Fibroblast of skin of left biceps (primary cell): ENCODE measurements around the gene XYLB.

Experiments
- DNase-seq, 2 experiments: peaks; one replicate each; pipeline ENCODE4 v3.0.0-alpha.2; 2013; ENCODE audit warnings: low read depth in 2 of 2

The XYLB gene

DNA sequence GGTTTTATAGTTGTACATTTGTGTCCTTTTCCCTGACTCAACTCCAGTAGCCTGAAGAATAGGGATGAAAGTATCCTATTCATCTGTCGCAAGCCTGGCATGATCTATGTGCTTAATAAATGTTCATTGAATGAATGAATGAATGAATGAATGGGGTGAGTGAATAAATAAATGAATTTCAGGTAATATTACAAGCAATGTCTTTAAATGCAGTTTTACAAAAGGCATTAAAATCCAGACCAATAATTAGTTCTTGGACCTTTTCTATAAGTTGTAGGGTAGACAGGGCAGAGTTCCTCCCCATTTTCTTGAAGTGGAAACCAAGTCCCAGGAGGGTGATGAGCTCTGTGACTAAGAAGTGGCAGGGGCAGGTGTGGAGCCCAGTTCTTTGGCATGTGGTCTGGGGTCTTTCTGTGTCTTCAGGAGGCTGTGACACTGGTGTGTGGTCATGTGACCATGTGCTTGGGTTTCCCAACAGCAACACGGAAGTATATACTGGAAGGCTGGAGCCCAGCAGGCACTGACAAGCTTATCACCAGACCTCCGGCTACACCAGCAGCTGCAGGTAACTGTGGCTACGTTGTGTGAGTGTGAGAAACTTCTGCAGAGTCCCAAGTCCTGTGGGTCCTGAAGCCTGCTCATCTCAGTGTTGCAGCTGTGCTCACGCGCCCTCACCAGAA lies 18.3 kb downstream of the XYLB start:
- DNase-seq, result no peak

- DNase-seq, result no peak
Measured at GRCh38 chr3:38365469-38366062, 19.0 kb downstream of the XYLB start.

DNA sequence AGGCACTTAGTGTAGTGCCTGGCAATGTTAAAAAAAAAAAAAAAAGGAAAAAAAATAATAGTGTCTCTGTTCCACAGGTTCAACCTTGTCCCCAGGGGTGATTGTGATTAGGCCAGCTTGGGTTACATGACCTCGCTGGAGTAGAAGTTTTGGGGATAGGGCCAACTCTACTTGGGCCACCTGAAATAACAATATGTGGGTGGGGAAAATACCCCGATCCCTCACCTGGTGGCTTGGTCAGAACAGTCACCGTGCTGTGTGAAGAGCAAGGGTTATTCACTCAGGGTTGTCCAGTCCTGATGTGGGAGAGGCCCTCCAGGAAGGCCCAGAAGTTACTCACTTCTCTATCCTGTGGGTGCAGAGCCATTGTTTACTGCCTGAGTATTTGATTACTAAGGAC lies 19.5 kb downstream of the XYLB start:
- DNase-seq, result no peak

- no peak for DNase-seq
Measured at GRCh38 chr3:38367779-38368178, 21.2 kb downstream of the XYLB start.

- no peak for DNase-seq
Measured at GRCh38 chr3:38368238-38368637, 21.7 kb downstream of the XYLB start.

DNA sequence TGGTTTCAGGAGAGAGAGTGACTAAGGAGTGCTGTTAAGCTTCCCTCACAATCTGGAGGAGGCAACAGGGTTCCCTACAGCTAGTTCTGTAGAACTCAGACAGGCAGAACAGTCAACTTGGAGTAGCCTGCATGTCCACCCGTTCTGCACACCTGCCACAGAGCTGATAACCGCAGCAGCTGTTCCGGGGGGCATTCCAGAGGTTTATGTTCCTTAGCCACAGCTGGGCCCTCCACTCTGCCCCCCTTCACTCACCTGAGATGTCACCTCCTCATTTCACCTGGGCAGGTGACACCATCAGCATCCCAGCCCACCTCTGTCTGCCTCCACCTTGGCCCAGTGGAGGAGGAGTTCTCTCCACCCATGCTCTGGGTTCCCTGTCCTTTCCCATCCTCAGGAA lies 22.6 kb downstream of the XYLB start:
- DNase-seq, result no peak

GRCh38 chr3:38370149-38370548 lies 23.6 kb downstream of the XYLB start:
- no peak for DNase-seq

DNA sequence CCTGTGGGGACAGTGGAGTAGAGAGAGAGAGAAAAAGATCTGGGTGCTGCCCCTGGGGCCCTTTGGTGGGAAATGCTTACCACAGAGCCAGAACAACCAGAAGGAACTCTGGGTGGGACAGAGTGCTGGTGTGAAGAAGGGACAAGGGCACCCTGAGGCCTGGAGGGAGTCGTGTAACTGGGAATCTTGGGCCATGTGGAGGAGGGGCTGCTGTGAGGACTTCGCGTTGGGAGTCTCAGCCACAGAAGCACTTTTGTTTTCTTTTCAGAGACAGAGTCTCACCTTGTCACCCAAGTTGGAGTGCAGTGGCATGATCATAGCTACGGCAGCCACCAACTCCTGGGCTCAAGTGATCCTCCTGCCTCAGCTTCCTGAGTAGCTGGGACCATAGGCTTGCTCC lies 24.3 kb downstream of the XYLB start:
- no peak for DNase-seq

GRCh38 chr3:38371541-38372213 lies 25.1 kb downstream of the XYLB start:
- DNase-seq, result no peak

DNA sequence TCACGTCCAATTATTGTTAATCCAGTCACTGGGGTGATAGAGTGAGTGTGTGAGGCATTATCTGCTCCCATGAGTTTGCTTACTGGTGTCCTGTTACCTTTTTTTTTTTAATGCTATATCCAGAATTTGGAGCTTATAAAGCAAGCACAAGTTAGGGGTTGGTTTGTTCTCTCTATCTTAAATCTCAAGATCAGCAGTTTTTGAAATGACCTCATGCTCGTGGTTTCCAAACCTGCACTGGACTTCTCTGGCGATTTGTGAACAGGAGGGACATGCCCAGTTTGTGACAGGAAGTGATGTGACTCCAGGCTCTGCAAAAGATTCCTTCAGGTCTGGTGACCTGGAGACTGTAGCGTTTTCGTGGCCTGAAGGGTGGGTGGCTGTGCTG lies 25.6 kb downstream of the XYLB start:
- DNase-seq, result no peak

DNA sequence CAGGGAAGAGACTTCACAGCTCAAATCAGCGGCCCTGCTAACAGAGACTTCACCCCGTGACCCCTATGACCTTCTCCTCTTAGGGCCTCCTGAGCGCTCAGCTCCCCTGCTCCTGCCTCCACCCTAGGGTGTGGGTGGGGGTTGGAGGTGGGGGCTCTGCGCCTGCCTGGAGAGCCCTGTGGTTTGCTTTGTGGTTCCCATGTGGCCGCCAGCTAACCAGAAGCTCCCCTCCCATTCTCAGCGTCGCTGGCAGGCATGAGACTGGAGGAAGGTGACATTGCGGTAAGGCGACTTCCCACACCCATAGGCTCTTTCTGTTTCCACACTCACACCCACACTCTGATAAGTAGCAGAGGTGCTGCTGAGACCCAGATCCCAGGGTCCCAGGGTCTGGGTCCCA lies 27.6 kb downstream of the XYLB start:
- no peak for DNase-seq

DNA sequence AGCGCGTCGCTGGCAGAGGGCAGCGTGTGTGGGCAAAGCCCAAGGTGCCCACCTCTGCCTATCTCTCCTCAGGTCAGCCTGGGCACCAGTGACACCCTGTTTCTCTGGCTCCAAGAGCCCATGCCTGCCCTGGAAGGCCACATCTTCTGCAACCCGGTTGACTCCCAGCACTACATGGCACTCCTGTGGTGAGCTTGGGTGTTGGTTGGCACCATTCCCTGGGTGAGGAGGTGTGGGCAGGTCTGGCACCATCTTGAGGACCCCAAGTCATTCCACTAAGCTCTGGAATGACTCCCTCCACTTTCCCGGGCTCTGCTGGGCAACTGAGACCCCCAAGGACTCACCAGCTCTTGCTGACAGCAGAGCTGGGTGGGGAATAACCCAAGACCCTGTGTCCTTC lies 28.5 kb downstream of the XYLB start:
- DNase-seq, result no peak

DNA sequence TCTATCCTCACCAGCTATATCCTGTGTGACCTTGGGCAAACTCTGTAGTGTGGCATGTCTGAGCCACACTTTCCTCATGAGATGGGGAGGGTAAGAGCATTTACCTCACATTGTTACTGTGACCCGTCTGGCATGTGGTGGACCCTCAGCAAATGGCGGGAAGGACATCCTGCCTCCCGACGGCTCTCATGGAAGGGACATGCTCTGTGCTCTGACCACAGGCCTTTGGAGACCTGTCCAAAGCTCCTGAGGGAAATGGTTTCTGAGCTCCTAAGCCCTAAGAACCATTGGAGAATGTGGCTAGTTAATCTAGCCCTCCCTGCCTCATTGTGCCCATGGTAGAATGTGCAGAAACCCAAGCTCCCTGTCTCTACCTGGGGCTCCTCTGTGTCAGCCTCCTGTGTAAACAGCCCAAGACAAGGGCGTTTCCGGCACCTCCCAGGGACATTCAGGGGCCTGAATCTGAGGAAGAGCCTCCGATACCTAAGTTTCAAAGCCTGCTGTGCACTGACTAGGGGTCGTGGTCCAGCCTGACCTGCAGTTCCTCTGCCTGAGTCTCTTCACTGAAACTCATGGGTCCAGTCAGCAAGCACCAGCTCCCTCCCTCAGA lies 29.0 kb downstream of the XYLB start:
- no peak for DNase-seq

- no peak for DNase-seq
Measured at GRCh38 chr3:38376098-38376816, 29.7 kb downstream of the XYLB start.

GRCh38 chr3:38379201-38379770 lies 32.7 kb downstream of the XYLB start:
- no peak for DNase-seq

DNA sequence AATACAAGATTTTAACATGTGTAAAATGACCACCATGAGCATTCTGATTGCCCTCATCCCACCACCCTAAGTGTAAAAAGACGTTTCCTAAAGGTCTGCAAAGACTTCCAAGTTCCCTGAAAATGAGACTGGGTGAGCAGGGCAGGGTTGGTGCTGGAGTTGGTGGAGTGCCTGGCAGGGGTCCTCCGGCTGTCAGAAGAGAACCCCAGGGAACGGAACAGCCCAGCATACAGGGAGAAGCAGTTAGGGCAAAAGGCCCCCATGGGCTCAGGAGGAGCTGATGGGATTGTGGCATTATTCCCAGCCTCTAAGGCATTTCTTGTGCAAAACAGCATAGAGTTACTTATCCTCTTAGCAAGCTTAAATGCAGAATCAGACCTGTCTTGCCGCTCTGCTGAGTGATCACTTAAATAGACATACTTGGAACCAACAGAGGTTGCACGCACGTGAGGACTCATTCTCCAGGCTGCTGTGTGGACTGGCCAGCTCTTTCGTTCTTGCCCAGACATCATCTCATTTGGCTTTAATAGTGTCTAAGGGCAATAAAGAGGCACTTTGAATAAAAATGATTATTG lies 36.0 kb downstream of the XYLB start:
- DNase-seq, result no peak

DNA sequence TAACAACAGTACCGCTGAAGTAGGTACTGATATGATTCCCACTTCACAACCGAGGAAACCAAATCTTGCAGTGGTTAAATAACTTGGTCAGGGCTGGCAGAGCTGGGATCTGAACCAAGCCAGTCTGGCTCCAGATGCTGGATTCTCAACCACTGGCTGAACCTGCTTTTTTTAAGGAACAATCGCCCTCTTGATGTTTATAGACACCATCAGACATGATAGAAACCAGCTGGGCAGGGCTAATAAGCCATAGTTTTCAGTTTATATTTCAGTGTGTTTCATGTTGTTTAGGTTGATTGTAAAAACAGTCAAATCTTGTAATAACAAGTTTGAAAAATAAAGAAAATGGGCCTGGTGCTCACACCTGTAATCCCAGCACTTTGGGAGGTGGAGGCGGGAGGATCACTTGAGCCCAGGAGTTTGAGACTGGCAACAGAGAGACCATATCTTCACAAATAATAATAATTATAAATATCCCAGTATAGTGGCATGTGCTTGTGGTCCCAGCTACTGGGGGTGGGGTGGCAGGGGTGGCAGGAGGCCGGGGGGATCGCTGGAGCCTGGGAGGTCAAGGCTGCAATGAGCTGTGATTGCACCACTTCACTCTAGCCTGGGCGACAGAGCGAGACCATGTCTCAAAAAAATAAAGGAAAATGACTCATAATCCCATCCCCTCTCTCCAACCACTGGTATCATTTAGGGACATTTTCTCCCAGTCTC lies 36.7 kb downstream of the XYLB start:
- DNase-seq, result no peak

- DNase-seq, result no peak
Measured at GRCh38 chr3:38386992-38387750, 40.6 kb downstream of the XYLB start.

DNA sequence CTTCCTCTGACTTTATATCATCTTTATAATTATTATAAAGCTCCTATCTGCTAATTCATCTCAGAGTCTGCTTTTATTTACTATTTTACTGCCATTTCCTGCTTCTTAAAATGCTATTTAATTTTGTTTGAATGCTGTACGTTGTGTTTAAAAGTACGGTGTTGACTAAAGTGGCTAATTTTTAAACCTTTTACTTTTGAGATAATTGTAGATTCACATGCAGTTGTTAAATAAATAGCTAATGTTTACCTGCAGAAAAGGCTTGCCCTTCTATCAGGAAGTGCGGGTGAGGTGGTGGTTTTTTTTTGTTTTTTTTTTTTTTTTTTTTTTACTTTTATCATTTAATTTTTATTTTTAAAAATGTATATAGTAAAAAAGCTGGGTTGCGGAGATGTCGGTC lies 41.3 kb downstream of the XYLB start:
- DNase-seq, result no peak

- no peak for DNase-seq
Measured at GRCh38 chr3:38392604-38393163, 46.1 kb downstream of the XYLB start.
